ENCODE results near the gene NPAS2. TPM values are rescaled to one million over a fixed set of nuclear protein-coding genes. Genes with fewer than 3 reads are reported as not detected.
A peak's percentile ranks its signal among the peaks of the same experiment; 100 is the strongest.

NPAS2 gene
- polyA plus RNA-seq, 1 of the 3 experiments (the other 2 are of a cell fraction): 58.5 TPM

- no peaks in the 10 kb centered on the region for H3K9me3 ChIP-seq
Measured at GRCh38 chr2:100791294-100791935, 28.5 kb upstream of the NPAS2 start.

GRCh38 chr2:100791936-100792308, 28.0 kb upstream of the NPAS2 start:
- Histone ChIP-seq H3K4me2 (no peak overlapping the region), H3K9ac (no peak overlapping the region), H3K9me3 (no peaks in the 10 kb centered on the region), H3K27me3 (ENCODE audit: insufficient read depth) (no peaks in the 10 kb centered on the region), H3K27ac (ENCODE audit: low read depth in 2 of 2, low read length in 1 of 2) (no peak overlapping the region), H3K79me2 (ENCODE audit: insufficient read depth) (no peaks in the 10 kb centered on the region), H4K20me1 (ENCODE audit: insufficient read depth) (no peaks in the 10 kb centered on the region), H3K36me3 (replicated peaks in 1 of 2; ENCODE audit: control insufficient read depth in 1 of 2, insufficient read depth in 2 of 2, low read length in 1 of 2) (no peaks in the 10 kb centered on the region), H3K9me2 (no peaks in the 10 kb centered on the region), H3K4me3 (ENCODE audit: low read depth in 2 of 2, low read length in 1 of 2) (no peak overlapping the region), H3K4me1 (ENCODE audit: control insufficient read depth in 1 of 2, insufficient read depth in 2 of 2, low read depth in 1 of 2, low read length in 1 of 2) (no peaks in the 10 kb centered on the region; a peak in 1 of 4 replicates), H3F3A (replicated peaks; ENCODE audit: insufficient read depth) (peaks cover 7% of the 10 kb centered on the region), H2AFZ (ENCODE audit: low read depth) (no peak overlapping the region)
- CTCF ChIA-PET: no interaction called here
- 72% methylated on average over 7 of the region's 7 CpGs for WGBS (ENCODE audit: low lambda C conversion rate)
- DNase-seq: no peak
- POLR2A ChIA-PET: no interaction called here
- TF ChIP-seq EZH2phosphoT487 (IDR thresholded peaks at IDR 0.05; ENCODE audit: borderline replicate concordance, low read depth) (no peak), RFX5 (IDR thresholded peaks at IDR 0.05; ENCODE audit: low read length) (no peak), MEF2A (IDR thresholded peaks at IDR 0.05; ENCODE audit: borderline replicate concordance, low read depth) (no peak), POLR2AphosphoS5 (IDR thresholded peaks at IDR 0.05; ENCODE audit: low read depth, low read length) (no peak), GATA2 (CRISPR knock-in tag; IDR thresholded peaks at IDR 0.05) (no peak), PBX3 (IDR thresholded peaks at IDR 0.05) (no peak), CHD2 (IDR thresholded peaks at IDR 0.05; ENCODE audit: low read length, partially characterized antibody) (no peak), IRF3 (IDR thresholded peaks at IDR 0.05; ENCODE audit: low read depth, low read length) (no peak), RCOR1 (IDR thresholded peaks at IDR 0.05; ENCODE audit: low read length) (no peak), RAD21 (IDR thresholded peaks at IDR 0.05; ENCODE audit: low read length) (no peak), SMC3 (IDR thresholded peaks at IDR 0.05; ENCODE audit: low read depth, low read length) (no peak), FOXJ3 (CRISPR knock-in tag; IDR thresholded peaks at IDR 0.05) (no peak), NFIC (IDR thresholded peaks at IDR 0.05; ENCODE audit: borderline replicate concordance) (no peak), MAX (IDR thresholded peaks at IDR 0.05; ENCODE audit: low read depth) (no peak), USF1 (IDR thresholded peaks at IDR 0.05; ENCODE audit: borderline replicate concordance, low read depth) (no peak), CTCF (IDR thresholded peaks at IDR 0.05) (no peak)

More at GRCh38 chr2:100791294-100791935, 28.5 kb upstream of the NPAS2 start:
- Histone ChIP-seq H3K27me3 (ENCODE audit: insufficient read depth) (no peaks in the 10 kb centered on the region), H3K4me1 (ENCODE audit: control insufficient read depth in 1 of 2, insufficient read depth in 2 of 2, low read depth in 1 of 2, low read length in 1 of 2) (peaks cover 0 to 4% of the 10 kb centered on the region in 2 experiments; a peak in 2 of 4 replicates), H3K9me2 (no peaks in the 10 kb centered on the region), H3K36me3 (replicated peaks in 1 of 2; ENCODE audit: control insufficient read depth in 1 of 2, insufficient read depth in 2 of 2, low read length in 1 of 2) (no peaks in the 10 kb centered on the region), H4K20me1 (ENCODE audit: insufficient read depth) (no peaks in the 10 kb centered on the region), H3K27ac (ENCODE audit: low read depth in 2 of 2, low read length in 1 of 2) (no peak overlapping the region), H3K4me3 (ENCODE audit: low read depth in 2 of 2, low read length in 1 of 2) (no peak overlapping the region), H3K79me2 (ENCODE audit: insufficient read depth) (no peaks in the 10 kb centered on the region), H3K9ac (no peak overlapping the region), H2AFZ (ENCODE audit: low read depth) (no peak overlapping the region), H3F3A (replicated peaks; ENCODE audit: insufficient read depth) (peaks cover 7% of the 10 kb centered on the region), H3K4me2 (no peak overlapping the region)
- ChIA-PET POLR2A (no interaction called here), CTCF (no interaction called here)
- TF ChIP-seq MXI1 (IDR thresholded peaks at IDR 0.05; ENCODE audit: low read depth, low read length): no peak
- no peak for TF ChIP-seq RFX5 (IDR thresholded peaks at IDR 0.05; ENCODE audit: low read length)
- no peak for TF ChIP-seq MEF2A (IDR thresholded peaks at IDR 0.05; ENCODE audit: borderline replicate concordance, low read depth)
- no peak for TF ChIP-seq GABPA (IDR thresholded peaks at IDR 0.05; ENCODE audit: low read depth)
- no peak for TF ChIP-seq USF1 (IDR thresholded peaks at IDR 0.05; ENCODE audit: borderline replicate concordance, low read depth)
- no peak for TF ChIP-seq TEAD4 (IDR thresholded peaks at IDR 0.05; ENCODE audit: borderline replicate concordance, insufficient read depth)
- no peak for TF ChIP-seq TCF12 (IDR thresholded peaks at IDR 0.05)
- no peak for TF ChIP-seq FOSL2 (IDR thresholded peaks at IDR 0.05; ENCODE audit: borderline replicate concordance, low read depth)
- no peak for TF ChIP-seq MAX (IDR thresholded peaks at IDR 0.05; ENCODE audit: low read depth)
- TF ChIP-seq NFIC (IDR thresholded peaks at IDR 0.05; ENCODE audit: borderline replicate concordance): no peak
- TF ChIP-seq GATA2 (CRISPR knock-in tag; IDR thresholded peaks at IDR 0.05): no peak
- DNase-seq: peak; percentile 32
- WGBS (ENCODE audit: low lambda C conversion rate): 72% methylated on average over 9 of the region's 10 CpGs

All from SK-N-SH (cell line).